CD14-positive monocyte (primary cell): ENCODE results near the gene KCNMB1. TPM values are rescaled to one million over a fixed set of nuclear protein-coding genes. Genes with fewer than 3 reads are reported as not detected.

Experiments
- DNase-seq, 3 donors: peaks; one replicate each; pipeline ENCODE4 v3.0.0-alpha.2; 2011 to 2022
- H2AFZ ChIP-seq: 2 replicates; pipeline ENCODE4 v1.6.0; 2012; ENCODE audit warnings: mild to moderate bottlenecking, low read depth, low read length, inconsistent platforms; ENCODE audit not compliant: insufficient read depth, poor library complexity, severe bottlenecking
- H3K27ac ChIP-seq, 2 donors: 1 replicate in 1 of 2; 2 replicates in 1 of 2; pipeline ENCODE4 v1.5.1; 2012 to 2013; ENCODE audit warnings: low read length in 2 of 2, control low read depth in 1 of 2, inconsistent platforms in 1 of 2, low read depth in 1 of 2, mild to moderate bottlenecking in 1 of 2
- H3K27me3 ChIP-seq, 2 donors: one replicate each; pipeline versions ENCODE4 v1.6.0 to v1.6.1; 2011 to 2013; ENCODE audit warnings: low read length in 2 of 2; ENCODE audit not compliant: control insufficient read depth in 2 of 2, insufficient read depth in 2 of 2
- H3K36me3 ChIP-seq, 2 donors: replicated peaks in 1 of 2; 1 replicate in 1 of 2; 2 replicates in 1 of 2; pipeline versions ENCODE4 v1.5.1 to v1.6.1; 2012 to 2013; ENCODE audit warnings: low read length in 2 of 2, control low read depth in 1 of 2, inconsistent platforms in 1 of 2, mild to moderate bottlenecking in 1 of 2; ENCODE audit not compliant: insufficient read depth in 2 of 2, control insufficient read depth in 1 of 2
- H3K4me1 ChIP-seq, 2 donors: 1 replicate in 1 of 2; 2 replicates in 1 of 2; pipeline versions ENCODE4 v1.5.1 to v1.6.1; 2012 to 2013; ENCODE audit warnings: low read length in 2 of 2, control low read depth in 1 of 2, inconsistent platforms in 1 of 2, mild to moderate bottlenecking in 1 of 2, moderate library complexity in 1 of 2; ENCODE audit not compliant: insufficient read depth in 2 of 2, control insufficient read depth in 1 of 2
- H3K4me2 ChIP-seq: replicated peaks from 2 replicates; pipeline ENCODE3; 2012; ENCODE audit warnings: low read length, moderate library complexity, mild to moderate bottlenecking; ENCODE audit not compliant: poor library complexity, severe bottlenecking; ENCODE audit errors: extremely low read depth
- H3K4me3 ChIP-seq, 3 experiments: fragments of 200-600 bp in 1 of 3; sonication (generic) in 1 of 3; replicated peaks in 1 of 3; 1 replicate in 2 of 3; 2 replicates in 1 of 3; pipeline ENCODE4 v1.5.1; 2011 to 2013; ENCODE audit warnings: low read length in 3 of 3, mild to moderate bottlenecking in 3 of 3, control low read depth in 2 of 3, low read depth in 2 of 3, inconsistent platforms in 1 of 3, moderate library complexity in 1 of 3
- H3K79me2 ChIP-seq: 2 replicates; pipeline ENCODE4 v1.6.0; 2012; ENCODE audit warnings: mild to moderate bottlenecking, control low read depth, inconsistent platforms, low read length, moderate library complexity; ENCODE audit not compliant: insufficient read depth
- H3K9ac ChIP-seq: 2 replicates; pipeline ENCODE4 v1.6.0; 2017; ENCODE audit warnings: low read length, mild to moderate bottlenecking; ENCODE audit not compliant: insufficient read depth, poor library complexity, severe bottlenecking
- H3K9me3 ChIP-seq, 2 donors: replicated peaks in 1 of 2; 1 replicate in 1 of 2; 2 replicates in 1 of 2; pipeline versions ENCODE4 v1.5.1 to v1.6.1; 2012 to 2013; ENCODE audit warnings: low read length in 2 of 2, control low read depth in 1 of 2; ENCODE audit not compliant: control insufficient read depth in 1 of 2, insufficient read depth in 1 of 2
- H4K20me1 ChIP-seq: 2 replicates; pipeline ENCODE4 v1.6.0; 2012; ENCODE audit warnings: mild to moderate bottlenecking, low read length, control low read depth, moderate library complexity; ENCODE audit not compliant: insufficient read depth
- H3K27ac Mint-ChIP-seq, 7 donors: one replicate each; pipeline ENCODE4 v1.8.0; 2020; ENCODE audit warnings: mild to moderate bottlenecking in 7 of 7, mixed read lengths in 7 of 7, moderate library complexity in 6 of 7, inconsistent platforms in 2 of 7
- H3K27me3 Mint-ChIP-seq, 3 donors: one replicate each; pipeline ENCODE4 v1.8.0; 2021 to 2022; ENCODE audit warnings: low read depth in 3 of 3, mild to moderate bottlenecking in 3 of 3, mixed read lengths in 3 of 3, moderate library complexity in 3 of 3, inconsistent platforms in 1 of 3
- H3K36me3 Mint-ChIP-seq, 2 donors: one replicate each; pipeline ENCODE4 v1.8.0; 2020; ENCODE audit warnings: mixed read lengths in 2 of 2, inconsistent platforms in 1 of 2, mild to moderate bottlenecking in 1 of 2
- H3K4me1 Mint-ChIP-seq: one replicate; pipeline ENCODE4 v1.8.0; 2020; ENCODE audit warnings: mild to moderate bottlenecking, mixed read lengths
- H3K4me3 Mint-ChIP-seq, 2 donors: one replicate each; pipeline ENCODE4 v1.8.0; 2020; ENCODE audit warnings: mild to moderate bottlenecking in 2 of 2, mixed read lengths in 2 of 2, moderate library complexity in 1 of 2
- H3K9me3 Mint-ChIP-seq, 7 donors: one replicate each; pipeline ENCODE4 v1.8.0; 2020 to 2022; ENCODE audit warnings: mixed read lengths in 7 of 7, mild to moderate bottlenecking in 6 of 7, moderate library complexity in 6 of 7, inconsistent platforms in 2 of 7
- CTCF ChIP-seq: fragments of 200-600 bp; IDR thresholded peaks from one replicate; pipeline ENCODE4 v1.8.0; 2022; ENCODE audit warnings: antibody characterized with exemption, mild to moderate bottlenecking
- WGBS: methylation state at CpG from one replicate; pipeline ENCODE4 v1.1.5; 2013; ENCODE audit warnings: missing lambda C conversion rate; ENCODE audit not compliant: insufficient coverage; 5-methylcytosine and 5-hydroxymethylcytosine counted together
- intact Hi-C, 2 donors: fragments of 100-400 bp; cut with micrococcal nuclease; formaldehyde crosslinking; loops; one replicate each; pipeline versions ENCODE4 v1.15.0 to v1.15.1; 2023
- polyA plus RNA-seq, 3 donors: library from polyadenylated mRNA; depleted of rRNA in 1 of 3; unstranded in 2 of 3; stranded (reverse) in 1 of 3; fragments of 300-500 nt in 2 of 3; fragments of >200 nt in 1 of 3; fragmentation: Illumina TruSeq in 2 of 3; gene quantifications; 1 replicate in 2 of 3; 2 replicates in 1 of 3; pipeline ENCODE4 v1.2.3, GENCODE V29; 2012 to 2021

Gene KCNMB1
- polyA plus RNA-seq, 3 donors = 0.79 to 20.8 (median 1.2) TPM

- intact Hi-C loops = loop anchor here in 1 of 2 donors (5.0 kb wide), 1 partner anchor 37 kb away; no protein-coding TSS in a partner anchor
- TF ChIP-seq CTCF = no peak
These were observed 354 bp upstream of the KCNMB1 start for GRCh38 chr5:170389550-170389892.

DNA sequence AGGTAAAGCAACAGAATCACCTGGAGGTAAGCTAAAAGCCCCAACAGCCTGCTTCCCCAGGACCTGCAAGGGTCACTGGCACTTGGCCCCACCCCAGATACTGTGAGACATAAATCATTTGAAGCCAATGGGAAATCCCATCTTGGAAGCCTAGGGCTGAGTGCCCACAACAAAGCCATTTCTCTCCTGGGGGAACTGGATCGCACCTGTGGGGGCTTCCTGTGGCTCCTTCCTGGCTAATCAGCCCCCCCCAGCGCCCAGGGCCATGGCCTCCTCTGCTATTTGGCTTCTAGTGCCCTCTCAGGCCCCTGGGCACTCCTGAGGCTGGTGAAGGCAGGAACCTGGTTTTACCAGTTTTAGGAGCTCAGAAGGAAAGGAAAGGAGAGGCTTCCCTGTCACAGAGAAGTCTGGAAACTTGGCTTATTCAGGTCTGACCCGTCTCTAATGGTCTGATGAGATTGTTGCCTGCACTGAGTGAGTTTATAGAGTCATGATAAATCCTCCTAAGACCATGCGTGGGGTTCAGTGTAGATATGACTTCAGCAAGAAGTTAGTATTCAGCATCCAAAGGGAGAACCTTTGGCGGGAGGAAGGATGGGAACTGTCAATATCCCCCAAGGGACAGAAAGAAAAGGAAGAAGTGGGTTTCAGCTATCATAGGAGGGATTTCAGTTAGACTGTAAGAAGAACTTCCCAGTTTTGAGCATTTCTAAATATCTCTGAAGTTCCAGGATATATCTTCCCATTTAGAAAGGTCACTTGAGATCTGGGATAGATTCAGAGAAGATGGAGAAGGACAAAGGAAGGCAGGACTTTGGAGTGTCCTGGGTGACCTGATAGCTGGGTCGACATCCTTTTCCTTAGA is 1.2 kb downstream of the KCNMB1 start:
- Histone ChIP-seq H3K9ac (peak overlapping the region; percentile 76), H3K4me3 (peak overlapping the region; percentile 58 to 86 (median 61)), H3K36me3 (peaks cover 17 to 28% of the 10 kb centered on the region in 2 donors), H4K20me1 (peaks cover 56% of the 10 kb centered on the region), H3K79me2 (peaks cover 43% of the 10 kb centered on the region), H3K4me2 (peak overlapping the region; percentile 95), H3K27me3 (no peaks in the 10 kb centered on the region), H3K4me1 (peaks cover 33 to 47% of the 10 kb centered on the region in 2 donors), H3K27ac (peak overlapping the region in 1 of 2 donors; percentile 90), H3K9me3 (no peaks in the 10 kb centered on the region), H2AFZ (no peak overlapping the region)
- no peak for TF ChIP-seq CTCF
- Mint-ChIP-seq H3K27ac (peak overlapping the region in 6 of 7 donors; percentile 42 to 97 (median 92)), H3K4me1 (peaks cover 48% of the 10 kb centered on the region), H3K27me3 (no peaks in the 10 kb centered on the region), H3K36me3 (peaks cover 31 to 37% of the 10 kb centered on the region in 2 donors), H3K9me3 (no peaks in the 10 kb centered on the region), H3K4me3 (peak overlapping the region; percentile 91 to 97)
- DNase-seq = peak in 1 of 3 donors; percentile 26
- WGBS = 70% methylated on average over 5 of the region's 6 CpGs
- intact Hi-C loops = loop anchor here in 1 of 2 donors (5.0 kb wide), 1 partner anchor 36 kb away; no protein-coding TSS in a partner anchor

More at GRCh38 chr5:170389550-170389892, 354 bp upstream of the KCNMB1 start:
- Mint-ChIP-seq H3K36me3 (peaks cover 16 to 22% of the 10 kb centered on the region in 2 donors), H3K27me3 (peaks cover 0 to 1% (median 0%) of the 10 kb centered on the region in 3 donors), H3K4me1 (peaks cover 63% of the 10 kb centered on the region), H3K9me3 (no peaks in the 10 kb centered on the region), H3K27ac (peak overlapping the region; percentile 92 to 97 (median 93)), H3K4me3 (peak overlapping the region; percentile 91 to 97)
- Histone ChIP-seq H3K4me2 (peak overlapping the region; percentile 95), H3K79me2 (peaks cover 43% of the 10 kb centered on the region), H3K4me1 (peaks cover 48 to 62% of the 10 kb centered on the region in 2 donors), H3K36me3 (peaks cover 2 to 13% of the 10 kb centered on the region in 2 donors), H3K27me3 (no peaks in the 10 kb centered on the region), H3K9ac (peak overlapping the region; percentile 76), H2AFZ (peak overlapping the region; percentile 88), H3K4me3 (peak overlapping the region; percentile 58 to 86 (median 61)), H4K20me1 (peaks cover 44% of the 10 kb centered on the region), H3K27ac (peak overlapping the region; percentile 79 to 90), H3K9me3 (no peaks in the 10 kb centered on the region)
- DNase-seq = peak; percentile 40 to 66 (median 48)
- WGBS = 21% methylated on average over 2 of the region's 4 CpGs
